NK-92 (cell line): ENCODE data around the gene POU2AF1.

Source experiments
- DNase-seq: peaks from one replicate; lab custom pipeline; 2025; ENCODE audit not compliant: unreplicated experiment; lab: John Stamatoyannopoulos, UW

POU2AF1 gene

GRCh38 chr11:111361052-111361801, 17.8 kb downstream of the POU2AF1 start:
- DNase-seq, result no peak

GRCh38 chr11:111360150-111361043, 18.7 kb downstream of the POU2AF1 start:
- no peak for DNase-seq

- no peak for DNase-seq
Observed at GRCh38 chr11:111359223-111360149, 19.6 kb downstream of the POU2AF1 start.

- no peak for DNase-seq
Observed at GRCh38 chr11:111358038-111359001, 20.8 kb downstream of the POU2AF1 start.

DNA sequence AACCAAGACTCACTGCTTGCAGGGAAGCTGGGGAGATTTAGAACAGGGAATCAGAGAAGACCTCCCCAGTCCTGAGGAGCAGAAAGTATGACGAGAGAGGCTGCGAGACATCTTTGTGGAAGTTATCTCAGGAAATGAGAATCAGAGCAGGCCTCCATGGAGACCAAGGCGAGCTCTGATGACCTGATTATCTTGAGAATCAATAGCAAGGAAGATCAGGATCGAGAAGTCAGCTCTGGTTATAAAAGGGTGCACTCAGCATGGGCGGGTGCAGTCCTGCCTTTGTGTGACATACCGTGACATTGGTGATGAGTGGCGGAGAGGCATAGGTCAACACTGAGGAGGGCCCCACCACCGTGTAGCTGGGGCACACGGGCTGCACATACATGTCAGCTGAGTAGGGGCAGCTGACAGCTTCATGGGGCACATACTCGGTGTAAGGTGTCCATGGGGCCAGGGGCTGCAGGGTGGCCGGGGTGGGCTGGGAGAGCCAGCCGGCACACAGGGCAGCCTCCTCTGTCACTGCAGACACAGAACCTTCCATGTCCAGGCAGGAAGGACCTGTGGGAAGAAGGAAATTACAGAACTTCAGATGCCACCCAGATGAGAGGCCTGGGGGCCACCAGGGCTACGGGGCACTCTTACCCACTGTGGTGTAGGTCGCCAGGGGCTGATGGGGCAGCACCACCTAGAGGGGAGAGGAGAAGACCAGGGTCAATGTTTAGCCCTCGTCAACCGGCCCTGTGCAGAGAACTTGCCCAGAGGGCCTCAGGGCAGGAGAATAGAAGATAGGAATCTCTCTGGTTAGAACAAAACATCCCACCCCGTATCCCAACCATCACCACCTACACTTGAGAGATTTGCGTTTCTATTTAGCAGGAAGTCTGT, 21.7 kb downstream of the POU2AF1 start:
- DNase-seq, result no peak

DNA sequence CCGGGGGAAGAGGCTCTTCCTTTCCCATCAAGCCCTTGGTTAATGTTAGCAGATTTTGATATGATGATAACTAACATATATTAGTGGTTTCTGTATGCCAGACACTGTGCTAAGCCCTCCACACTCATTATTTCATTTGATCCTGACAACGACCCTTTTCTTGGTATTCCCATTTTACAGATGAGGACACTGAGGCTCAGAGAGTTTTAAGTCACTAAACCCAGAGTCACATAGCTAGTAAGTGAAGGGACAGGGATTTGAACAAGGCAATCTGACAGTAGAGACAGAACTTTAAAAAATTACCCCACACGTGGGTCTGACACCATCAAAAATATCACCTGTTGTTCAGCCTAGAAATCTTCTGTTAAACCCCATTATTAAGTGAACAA, 22.4 kb downstream of the POU2AF1 start:
- no peak for DNase-seq

DNA sequence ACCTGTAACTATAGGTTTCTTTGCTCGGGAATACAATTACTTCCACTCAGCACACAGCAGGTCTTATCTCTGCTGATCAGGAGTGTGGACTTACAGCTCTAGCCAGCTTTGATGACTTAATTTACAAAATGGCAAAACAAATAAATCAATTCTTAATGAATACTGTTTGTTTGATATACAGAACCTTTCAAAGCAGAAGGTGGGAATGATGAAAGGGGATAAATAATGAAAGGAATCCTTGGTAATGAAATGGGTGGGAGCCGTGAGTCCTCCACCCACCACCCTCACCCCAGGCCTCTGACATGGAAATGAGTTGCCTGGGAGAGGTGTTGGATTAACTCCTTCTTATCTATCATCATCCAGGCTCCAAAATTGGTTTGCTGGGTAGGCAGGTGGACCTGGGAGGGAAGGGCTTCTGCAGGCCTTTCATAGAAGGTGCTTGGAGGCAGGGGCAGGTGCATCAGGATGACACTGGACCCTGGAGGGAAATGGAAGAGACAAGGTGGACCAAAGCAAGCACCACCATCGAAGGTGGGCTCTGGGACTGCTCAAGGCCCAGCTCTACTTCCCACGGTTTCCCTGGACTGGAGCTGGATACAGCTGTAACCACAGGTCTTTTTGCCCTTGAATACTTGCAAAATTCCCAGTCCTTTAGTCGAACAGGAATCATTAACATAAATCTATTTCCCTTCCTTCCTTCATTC, 23.0 kb downstream of the POU2AF1 start:
- no peak for DNase-seq

GRCh38 chr11:111355101-111355500, 24.0 kb downstream of the POU2AF1 start:
- DNase-seq, result no peak

- no peak for DNase-seq
Observed at GRCh38 chr11:111354601-111354891, 24.5 kb downstream of the POU2AF1 start.

DNA sequence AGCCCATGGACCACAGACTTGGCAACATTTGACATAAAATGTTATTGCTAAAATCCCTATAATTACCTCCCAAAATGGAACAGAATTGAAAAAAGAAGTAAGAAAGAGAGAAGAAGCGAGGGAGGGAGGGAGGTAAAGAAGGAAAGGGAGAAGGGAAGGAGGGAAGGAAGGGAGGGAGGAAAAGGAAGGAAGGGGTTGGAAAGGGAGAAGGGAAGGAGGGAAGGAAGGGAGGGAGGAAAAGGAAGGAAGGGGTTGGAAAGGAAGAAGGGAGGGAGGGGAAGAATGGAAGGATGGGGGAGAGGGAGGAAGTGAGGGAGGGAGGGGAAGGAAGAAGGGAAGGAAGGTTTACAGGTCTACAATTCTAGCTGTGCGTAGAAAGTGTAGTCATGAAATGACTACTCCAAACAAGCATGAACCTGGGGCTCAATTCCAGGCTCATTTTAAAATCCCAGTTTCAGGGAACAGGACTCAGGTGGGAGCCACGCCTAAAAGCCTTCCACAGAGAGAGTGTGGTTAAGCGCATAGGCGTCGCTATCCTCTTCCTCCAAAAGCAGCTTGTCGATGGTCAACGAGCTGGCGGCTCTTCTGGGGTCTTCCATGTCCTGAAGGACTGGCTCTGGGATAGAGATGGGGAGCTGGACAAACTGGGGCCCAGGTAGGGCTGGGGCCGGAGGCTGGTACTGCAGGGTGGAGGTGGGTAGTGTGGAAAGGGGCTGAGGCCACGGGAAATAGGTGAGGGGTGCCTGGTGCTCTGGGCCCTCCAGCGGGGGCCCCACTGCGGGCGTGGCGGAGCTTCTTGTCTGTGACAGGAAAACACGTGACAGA, 25.1 kb downstream of the POU2AF1 start:
- no peak for DNase-seq

DNA sequence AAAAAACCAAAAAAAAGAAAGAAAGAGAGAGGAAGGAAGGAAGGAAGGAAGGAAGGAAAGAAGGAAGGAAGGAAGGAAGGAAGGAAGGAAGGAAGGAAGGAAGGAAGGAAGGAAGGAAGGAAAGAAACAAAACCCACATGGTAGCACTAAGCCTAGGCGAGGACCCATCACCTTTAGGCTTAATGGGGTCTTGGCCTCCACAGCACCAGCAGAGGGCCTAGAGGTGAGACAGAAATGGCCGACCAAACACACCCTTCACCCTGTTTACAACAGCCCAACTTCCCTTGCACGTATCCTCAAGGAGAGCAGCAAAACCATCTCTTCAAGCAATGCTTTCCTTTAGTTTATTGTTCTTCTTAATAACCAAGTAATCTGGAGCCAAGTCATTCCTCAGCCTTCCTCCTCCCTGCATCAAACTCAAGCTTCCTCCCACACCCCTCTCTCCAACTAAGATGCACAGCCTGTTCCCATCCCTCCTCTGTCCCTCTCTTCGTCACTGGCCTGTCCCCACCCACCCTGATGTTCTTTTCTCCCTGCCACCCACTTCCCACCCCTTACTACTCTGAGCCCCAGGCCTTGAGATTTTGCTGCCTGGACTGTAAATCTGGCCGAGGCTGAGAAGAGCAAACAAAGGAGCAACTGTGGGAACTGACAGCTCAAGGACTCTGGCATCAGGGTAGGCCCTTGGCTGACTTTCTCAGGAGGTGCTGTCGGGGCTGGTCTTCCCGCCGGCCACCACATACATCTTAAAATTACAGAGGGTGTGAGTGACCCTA, 26.0 kb downstream of the POU2AF1 start:
- no peak for DNase-seq

- no peak for DNase-seq
Observed at GRCh38 chr11:111352231-111352746, 26.8 kb downstream of the POU2AF1 start.

GRCh38 chr11:111351374-111352055, 27.6 kb downstream of the POU2AF1 start:
- DNase-seq, result no peak

- no peak for DNase-seq
Observed at GRCh38 chr11:111350811-111351210, 28.3 kb downstream of the POU2AF1 start.

DNA sequence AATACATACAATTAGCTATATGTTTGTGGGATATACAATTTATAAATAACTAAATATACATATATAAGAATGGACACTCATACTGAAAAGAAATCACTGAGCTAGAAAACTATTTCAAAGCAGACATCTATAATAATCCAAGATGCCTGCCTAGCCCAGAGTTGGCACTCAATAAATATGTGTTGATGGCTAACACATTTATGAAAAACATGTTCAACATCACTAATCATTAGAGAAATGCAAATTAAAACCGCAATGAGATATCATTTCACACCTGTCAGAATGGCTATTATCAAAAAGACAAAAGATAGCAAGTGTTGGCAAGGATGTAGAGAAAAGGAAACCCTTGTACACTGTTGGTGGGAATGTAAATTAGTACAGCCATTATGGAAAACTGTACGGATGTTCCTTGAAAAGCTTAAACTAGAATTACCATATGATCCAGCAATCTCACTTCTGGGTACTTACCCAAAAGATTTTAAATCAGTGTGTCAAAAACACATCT, 29.8 kb downstream of the POU2AF1 start:
- no peak for DNase-seq

DNA sequence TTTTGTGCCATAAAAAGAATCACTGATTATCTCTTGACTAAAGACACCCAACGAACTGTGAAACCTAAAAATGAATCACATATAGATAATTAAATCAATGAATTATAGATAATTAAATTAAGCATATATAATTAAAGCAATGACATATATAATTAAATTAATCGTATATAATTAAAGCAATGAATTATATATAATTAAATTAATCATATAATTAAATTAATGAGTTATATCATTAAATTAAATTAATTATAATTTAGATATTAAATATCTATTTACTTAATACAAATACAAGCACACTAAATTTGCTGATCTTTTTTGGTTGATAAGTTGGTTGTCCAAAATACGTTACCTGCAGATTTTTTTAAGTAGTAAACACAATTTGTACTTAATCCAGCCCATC, 30.9 kb downstream of the POU2AF1 start:
- DNase-seq, result no peak
